Inflammatory macrophage treated with lipopolysaccharide for 4 hours (primary cell): ENCODE results near the gene SPEM3.
"Not testable (repeated sequence)": the region's sequence is repeated elsewhere in the genome, so short reads cannot be mapped to it uniquely, and the experiment has no call there.

Experiments used
- DNase-seq: peaks from one replicate; pipeline ENCODE4 v3.0.0-alpha.2; 2020

SPEM3 gene

GRCh38 chr17:7443499-7444485 is 15.1 kb downstream of the SPEM3 start:
- DNase-seq: no peak

DNA sequence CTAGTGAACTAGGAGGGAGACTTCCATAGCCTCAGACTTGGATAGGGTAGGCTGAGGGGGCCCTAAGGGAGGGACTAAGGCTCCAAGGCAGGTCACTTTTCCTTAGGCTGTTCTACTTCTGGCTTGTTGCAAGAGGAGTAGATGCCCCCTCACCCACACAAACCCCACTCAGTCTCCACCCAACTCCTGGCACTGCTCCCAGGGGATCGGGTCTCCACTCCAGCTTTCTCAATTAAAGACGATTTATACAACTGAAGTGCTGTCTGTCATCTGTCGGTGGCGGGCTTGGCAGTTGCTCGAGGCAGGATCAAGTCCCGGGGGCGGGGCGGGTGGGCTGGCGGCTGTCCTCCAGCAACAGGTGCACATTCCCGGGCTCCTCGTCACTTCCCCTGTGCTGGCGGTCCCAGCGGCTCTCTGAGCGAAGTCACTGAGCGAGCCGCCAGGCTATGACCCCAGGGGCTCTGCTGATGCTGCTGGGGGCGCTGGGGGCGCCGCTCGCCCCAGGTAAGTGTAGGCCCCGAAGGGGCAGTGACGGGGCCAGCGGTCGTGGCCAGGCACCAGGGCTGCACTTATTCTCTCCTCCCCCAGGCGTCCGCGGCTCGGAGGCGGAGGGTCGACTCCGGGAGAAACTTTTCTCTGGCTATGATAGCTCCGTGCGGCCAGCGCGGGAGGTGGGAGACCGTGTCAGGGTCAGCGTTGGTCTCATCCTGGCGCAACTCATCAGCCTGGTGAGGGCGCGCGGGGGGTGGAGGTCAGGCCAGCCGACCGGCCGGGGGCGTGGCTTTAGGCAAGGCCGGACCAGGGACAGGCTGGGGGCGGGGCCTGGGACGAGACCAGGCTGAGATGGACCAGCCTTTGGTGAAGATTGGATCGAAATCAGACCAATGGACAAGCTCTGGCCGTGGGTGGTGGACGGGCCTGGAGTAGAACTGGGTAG is 16.3 kb downstream of the SPEM3 start, which contains the start of gene CHRNB1:
TSS of gene CHRNB1 (plus strand) at position 380 of the 937 bp plus-strand sequence. CDS start at position 447, 67 bp downstream.
- DNase-seq: peak; percentile 79

DNA sequence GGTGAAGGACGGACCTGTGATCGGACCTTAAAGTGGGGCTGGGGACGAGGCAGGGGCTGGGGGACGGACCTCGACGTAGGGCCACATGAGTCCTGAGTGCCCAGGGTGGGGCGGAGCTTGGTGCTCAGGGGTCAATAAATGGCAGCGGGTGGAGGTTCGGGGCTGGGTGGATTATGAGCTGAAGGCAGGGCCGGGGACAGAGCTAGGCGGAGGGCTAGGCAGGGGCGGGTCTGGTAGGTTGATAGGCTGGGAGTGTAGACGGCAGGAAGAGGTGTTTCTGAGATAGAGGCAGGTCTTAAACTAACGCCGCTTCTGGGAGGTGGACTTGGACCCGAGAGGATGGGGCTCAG is 16.9 kb downstream of the SPEM3 start:
- DNase-seq: no peak

GRCh38 chr17:7448461-7448860 is 19.8 kb downstream of the SPEM3 start:
- no peak for DNase-seq

- DNase-seq: no peak
Measured at GRCh38 chr17:7459961-7460545, 31.4 kb downstream of the SPEM3 start.

- no peak for DNase-seq
Measured at GRCh38 chr17:7460850-7461660, 32.4 kb downstream of the SPEM3 start.

- no peak for DNase-seq
Measured at GRCh38 chr17:7462474-7463371, 34.1 kb downstream of the SPEM3 start.

DNA sequence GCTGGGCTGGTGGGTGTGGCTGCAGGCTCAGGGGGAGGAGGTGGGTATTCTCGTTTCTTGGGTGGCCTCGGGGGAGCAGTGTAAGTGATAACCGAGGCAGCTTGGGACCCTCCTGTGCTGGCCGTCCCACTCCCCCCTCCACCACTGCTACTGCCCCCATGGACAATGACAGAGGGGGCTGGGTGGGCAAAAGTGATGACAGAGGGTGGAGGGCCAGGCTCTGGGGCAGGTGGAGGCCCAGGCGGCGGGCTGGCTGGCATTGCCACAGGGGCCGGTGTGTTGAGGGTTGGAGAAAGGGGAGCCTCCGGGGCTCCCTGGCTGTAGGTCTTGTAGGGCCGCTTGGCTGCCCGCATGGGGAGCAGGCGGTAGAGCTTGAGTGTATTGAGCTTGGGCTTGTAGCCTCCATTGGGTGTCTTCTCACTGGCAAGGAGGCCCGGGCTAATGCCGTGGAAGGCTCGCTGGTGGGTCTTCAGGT is 34.8 kb downstream of the SPEM3 start:
- DNase-seq: no peak

GRCh38 chr17:7464081-7464480 is 35.4 kb downstream of the SPEM3 start:
- DNase-seq: no peak

- DNase-seq: no peak
Measured at GRCh38 chr17:7465597-7466275, 37.1 kb downstream of the SPEM3 start.

DNA sequence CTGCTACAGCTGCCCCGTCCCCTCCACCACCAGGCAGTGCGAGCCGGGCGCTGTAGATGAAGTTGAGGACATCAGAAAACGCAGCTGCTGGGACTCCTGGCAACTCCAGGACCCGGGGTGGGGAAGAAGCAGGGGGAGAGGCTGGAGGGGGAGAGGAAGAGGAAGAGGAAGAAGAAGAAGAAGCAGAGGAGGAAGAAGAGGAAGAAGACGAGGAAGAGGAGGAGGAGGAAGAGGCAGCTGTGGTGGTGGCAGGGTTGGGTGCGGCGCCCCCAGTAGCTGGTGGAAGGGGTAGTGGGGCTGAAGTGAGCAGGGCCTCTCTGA is 37.6 kb downstream of the SPEM3 start:
- DNase-seq: no peak

DNA sequence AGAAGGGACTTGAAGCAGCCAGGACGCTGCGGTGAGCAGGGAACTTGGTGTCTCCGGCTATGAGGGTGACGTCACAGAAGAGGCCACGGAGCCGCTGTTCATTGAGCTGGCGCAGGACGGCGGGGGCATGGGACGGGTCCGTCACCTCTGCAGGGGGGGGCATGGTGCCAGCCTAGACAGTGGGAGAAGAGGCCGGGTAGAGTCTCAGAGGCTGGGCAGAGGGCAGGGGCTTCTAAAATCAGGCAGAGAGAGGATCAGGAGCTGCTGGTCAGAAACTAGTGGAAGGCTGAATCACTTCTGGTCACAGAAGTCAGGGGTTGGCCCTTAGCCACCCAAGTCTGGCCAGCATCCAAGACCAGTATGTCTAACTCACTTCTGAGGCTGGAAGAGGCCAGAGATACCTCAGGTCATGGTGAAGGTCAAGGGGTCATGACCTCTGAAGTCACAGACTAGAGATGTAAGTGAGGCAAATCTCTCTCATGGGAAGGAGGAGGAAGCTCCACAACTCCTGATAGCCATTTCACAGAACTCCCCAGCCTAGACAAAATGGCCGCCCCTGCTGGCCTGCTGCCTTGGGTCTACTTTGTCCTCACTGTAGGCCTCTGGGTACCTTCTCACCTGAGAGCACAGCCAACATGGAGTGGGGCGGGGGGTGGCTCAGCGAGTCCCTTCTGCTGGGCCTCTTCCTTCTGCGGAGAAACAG is 38.1 kb downstream of the SPEM3 start:
- DNase-seq: peak; percentile 65

- DNase-seq: no peak
Measured at GRCh38 chr17:7467498-7467897, 38.8 kb downstream of the SPEM3 start.

DNA sequence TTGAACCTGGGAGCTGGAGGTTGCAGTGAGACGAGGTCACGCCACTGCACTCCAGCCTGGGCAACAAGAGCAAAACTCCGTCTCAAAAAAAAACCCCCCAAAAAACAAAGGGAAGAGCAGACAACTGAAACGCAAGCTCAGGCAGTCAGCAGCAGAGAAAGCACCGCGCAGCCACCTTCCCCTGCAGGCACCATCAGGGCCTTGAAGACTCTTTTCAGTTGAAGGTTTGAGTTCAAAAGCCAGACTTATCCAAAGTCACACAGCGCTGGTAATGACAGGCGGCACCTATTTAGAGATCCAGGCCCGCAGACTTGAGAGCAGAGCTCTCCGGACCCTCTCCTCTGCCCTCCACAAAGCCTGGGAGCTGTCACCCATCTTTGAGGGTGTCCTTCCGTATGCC is 39.6 kb downstream of the SPEM3 start:
- no peak for DNase-seq

DNA sequence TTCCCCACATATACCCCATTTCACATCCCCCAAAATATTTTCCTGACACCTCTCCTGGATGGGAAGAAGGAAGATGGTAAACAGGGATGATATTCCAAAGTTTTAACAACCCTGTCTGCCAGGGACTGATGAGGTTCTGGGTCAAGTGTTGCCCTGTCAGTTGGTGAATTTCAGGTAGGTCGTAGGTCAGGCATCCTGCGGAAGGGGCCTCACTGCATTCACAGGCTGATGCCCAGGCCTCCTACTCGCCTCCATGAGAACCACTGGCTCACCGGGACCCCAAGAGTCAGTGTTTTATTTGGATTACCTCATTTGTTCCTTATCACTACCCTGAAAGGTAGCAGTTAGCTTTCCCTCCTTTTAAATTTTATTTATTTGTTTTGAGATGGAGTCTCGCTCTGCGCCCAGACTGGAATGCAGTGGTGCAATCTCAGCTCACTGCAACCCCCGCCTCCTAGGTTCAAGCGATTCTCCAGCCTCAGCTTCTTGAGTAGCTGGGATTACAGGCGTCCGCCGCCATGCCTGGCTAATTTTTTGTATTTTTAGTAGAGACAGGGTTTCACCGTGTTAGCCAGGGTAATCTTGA is 40.2 kb downstream of the SPEM3 start:
- no peak for DNase-seq

DNA sequence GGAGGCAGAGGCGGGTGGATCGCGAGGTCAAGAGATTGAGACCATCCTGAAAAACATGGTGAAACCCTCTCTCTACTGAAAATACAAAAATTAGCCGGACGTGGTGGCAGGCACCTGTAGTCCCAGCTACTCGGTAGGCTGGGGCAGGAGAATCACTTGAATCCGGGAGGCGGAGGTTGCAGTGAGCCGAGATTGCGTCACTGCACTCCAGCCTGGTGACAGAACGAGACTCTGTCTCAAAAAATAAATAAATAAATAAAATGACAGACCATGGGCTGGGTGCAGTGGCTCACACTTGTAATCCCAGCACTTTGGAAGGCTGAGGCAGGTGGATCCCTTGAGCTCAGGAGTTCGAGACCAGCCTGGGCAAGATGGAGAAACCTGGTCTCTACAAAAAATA is 41.2 kb downstream of the SPEM3 start:
- not testable (repeated sequence) for DNase-seq

DNA sequence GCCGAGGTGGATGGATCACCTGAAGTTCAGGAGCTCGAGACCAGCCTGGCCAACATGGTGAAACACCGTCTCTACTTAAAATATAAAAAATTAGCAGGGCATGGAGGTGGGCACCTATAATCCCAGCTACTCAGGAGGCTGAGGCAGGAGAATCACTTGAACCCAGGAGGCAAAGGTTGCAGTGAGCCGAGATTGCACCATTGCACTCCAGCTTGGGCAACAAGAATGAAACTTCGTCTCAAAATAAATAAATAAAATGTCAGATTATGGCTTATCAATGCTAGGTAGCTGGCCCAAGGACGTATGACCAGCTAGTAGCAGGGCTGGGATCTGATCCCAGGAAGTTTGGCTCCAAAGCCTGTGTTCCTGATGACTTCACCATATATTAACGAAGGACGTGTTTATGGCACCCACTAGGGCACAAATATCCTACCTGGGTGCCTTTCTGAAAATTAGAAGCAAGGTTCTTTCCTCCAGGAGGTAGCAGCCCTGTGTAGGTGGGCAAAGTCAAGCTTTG is 41.9 kb downstream of the SPEM3 start:
- not testable (repeated sequence) for DNase-seq

DNA sequence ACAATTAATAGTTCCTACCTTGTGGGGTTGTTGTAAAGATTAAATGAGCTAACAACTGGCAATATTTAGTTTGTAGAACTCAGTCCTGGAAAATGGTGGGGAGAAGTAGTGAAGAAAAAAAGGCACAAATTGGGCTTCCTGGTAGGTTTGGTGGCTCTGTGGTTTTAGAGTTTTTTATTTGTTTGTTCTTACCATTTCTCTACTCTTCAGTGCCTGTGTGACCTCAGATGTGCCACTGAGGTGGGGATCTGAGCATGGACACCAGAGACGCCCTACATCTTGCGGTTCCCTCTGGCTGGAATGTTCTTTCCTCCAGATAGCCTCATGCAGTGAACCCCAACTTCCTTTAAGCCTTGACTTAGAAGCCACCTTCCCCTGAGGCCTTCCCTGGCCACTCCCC is 43.1 kb downstream of the SPEM3 start:
- DNase-seq: no peak

GRCh38 chr17:7474767-7475166 is 46.1 kb downstream of the SPEM3 start:
- DNase-seq: not testable (repeated sequence)
